Astrocyte of the spinal cord (primary cell): ENCODE results near the gene ZFPM1.

Source experiments
- DNase-seq: peaks from one replicate; pipeline ENCODE4 v3.0.0; 2011; ENCODE audit warnings: low read depth, low spot score
- H3K4me3 ChIP-seq: 2 replicates; pipeline ENCODE4 v1.5.1; 2011; ENCODE audit warnings: low read depth, mild to moderate bottlenecking, low read length, moderate library complexity
- CTCF ChIP-seq: IDR thresholded peaks from 2 replicates; pipeline ENCODE4 v1.5.1; 2012; ENCODE audit warnings: low read depth, mild to moderate bottlenecking, low read length, inconsistent platforms
- in situ Hi-C: cut with HindIII; loops from 2 replicates; pipeline ENCODE4 v1.10.0; 2017; ENCODE audit warnings: low sequenced_read_pairs

The ZFPM1 gene

GRCh38 chr16:88473666-88474534 lies 20.8 kb downstream of the ZFPM1 start:
- in situ Hi-C loops, result no loop called here
- no peak for DNase-seq
- no peak for TF ChIP-seq CTCF
- H3K4me3 ChIP-seq, result no peak overlapping the region

GRCh38 chr16:88475037-88475436 lies 22.0 kb downstream of the ZFPM1 start:
- no peak for TF ChIP-seq CTCF
- in situ Hi-C loops, result no loop called here
- no peak overlapping the region for H3K4me3 ChIP-seq
- no peak for DNase-seq

GRCh38 chr16:88476203-88476602 lies 23.1 kb downstream of the ZFPM1 start:
- in situ Hi-C loops, result no loop called here
- no peak for TF ChIP-seq CTCF
- no peak overlapping the region for H3K4me3 ChIP-seq
- no peak for DNase-seq

GRCh38 chr16:88476817-88477397 lies 23.8 kb downstream of the ZFPM1 start:
- H3K4me3 ChIP-seq, result no peak overlapping the region
- in situ Hi-C loops, result no loop called here
- no peak for TF ChIP-seq CTCF
- DNase-seq, result no peak

- in situ Hi-C loops, result no loop called here
- H3K4me3 ChIP-seq, result no peak overlapping the region
- no peak for DNase-seq
- TF ChIP-seq CTCF, result no peak
Measured at GRCh38 chr16:88477631-88478519, 24.8 kb downstream of the ZFPM1 start.
